Naive B cell (primary cell): Measurements from ENCODE around the gene CDK17. TPM values are rescaled to one million over a fixed set of nuclear protein-coding genes. Genes with fewer than 3 reads are reported as not detected.
A peak's percentile ranks its signal among the peaks of the same experiment; 100 is the strongest.
"Not testable (repeated sequence)": the region's sequence is repeated elsewhere in the genome, so short reads cannot be mapped to it uniquely, and the experiment has no call there.

Experiments
- ATAC-seq, 2 donors: fragments of 150-1000 bp; cut with Tn5 transposase; 2 replicates each; pipeline ENCODE4 v1.10.0; 2021; ENCODE audit warnings: low read depth in 2 of 2, mild to moderate bottlenecking in 2 of 2, moderate library complexity in 2 of 2
- DNase-seq: peaks from one replicate; pipeline ENCODE4 v3.0.0; 2022
- H3K27ac Mint-ChIP-seq, 6 donors: one replicate each; pipeline ENCODE4 v1.8.0; 2020 to 2022; ENCODE audit warnings: mild to moderate bottlenecking in 6 of 6, mixed read lengths in 6 of 6, moderate library complexity in 5 of 6, inconsistent platforms in 2 of 6
- H3K27me3 Mint-ChIP-seq, 3 donors: one replicate each; pipeline ENCODE4 v1.8.0; 2021 to 2022; ENCODE audit warnings: mixed read lengths in 3 of 3, mild to moderate bottlenecking in 1 of 3
- H3K36me3 Mint-ChIP-seq, 2 donors: one replicate each; pipeline ENCODE4 v1.8.0; 2020 to 2022; ENCODE audit warnings: mixed read lengths in 2 of 2, inconsistent platforms in 1 of 2, mild to moderate bottlenecking in 1 of 2
- H3K4me1 Mint-ChIP-seq, 3 donors: one replicate each; pipeline ENCODE4 v1.8.0; 2020 to 2022; ENCODE audit warnings: mixed read lengths in 3 of 3, inconsistent platforms in 1 of 3, mild to moderate bottlenecking in 1 of 3, moderate library complexity in 1 of 3
- H3K4me3 Mint-ChIP-seq, 8 donors: one replicate each; pipeline ENCODE4 v1.8.0; 2020 to 2022; ENCODE audit warnings: mild to moderate bottlenecking in 8 of 8, mixed read lengths in 8 of 8, moderate library complexity in 8 of 8, inconsistent platforms in 2 of 8
- H3K9me3 Mint-ChIP-seq, 7 donors: one replicate each; pipeline ENCODE4 v1.8.0; 2020 to 2022; ENCODE audit warnings: mixed read lengths in 7 of 7, mild to moderate bottlenecking in 5 of 7, inconsistent platforms in 2 of 7, moderate library complexity in 1 of 7
- polyA plus RNA-seq, 6 donors: library from polyadenylated mRNA; unstranded; fragments of 300-500 nt; fragmentation: Illumina TruSeq; gene quantifications; one replicate each; pipeline ENCODE4 v1.2.3, GENCODE V29; 2021; ENCODE audit warnings: low read depth in 6 of 6

The CDK17 gene
- 10 to 100 TPM; 21.4 to 39.0 (median 23.9) TPM for polyA plus RNA-seq

DNA sequence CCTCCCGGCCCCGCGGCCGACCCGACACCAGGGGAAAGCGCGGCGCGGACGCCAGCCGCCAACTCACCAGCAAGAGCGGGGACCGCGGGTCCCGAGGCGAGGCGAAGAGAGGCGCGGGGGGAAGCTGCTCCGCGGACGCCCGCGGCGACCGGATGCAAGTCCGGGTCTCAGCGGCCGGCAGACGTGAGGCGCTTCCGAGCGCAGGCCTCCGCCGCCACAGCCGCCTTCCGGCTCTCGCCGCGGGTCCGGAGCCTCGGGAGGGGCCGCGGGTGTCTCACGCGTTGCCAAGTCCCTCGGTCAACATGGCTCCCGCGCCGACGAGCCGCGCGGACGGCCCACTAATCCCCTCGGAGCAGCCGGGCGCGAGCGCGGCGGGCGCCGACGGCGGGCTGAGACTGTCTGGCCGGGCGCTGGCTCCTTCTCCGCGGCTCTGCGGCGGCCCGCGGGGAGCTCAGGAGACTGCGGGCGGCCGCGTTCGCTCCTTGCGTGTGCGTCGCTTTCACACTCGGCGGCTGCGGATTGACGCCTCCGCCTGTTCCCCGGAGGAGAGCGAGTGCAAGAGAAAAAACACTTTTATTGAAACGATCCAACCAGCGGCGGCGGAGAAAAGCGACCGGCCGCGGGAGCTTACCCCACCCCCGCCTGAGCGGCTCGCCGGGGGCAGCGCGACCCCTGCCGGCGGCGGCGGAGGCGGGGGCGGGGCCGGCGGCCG lies at the start of gene CDK17:
CDK17 (minus strand) TSS at position 521 of the 712 bp plus-strand sequence. CDS start 65,603 bp downstream, outside the sequence.
- DNase-seq, result peak; percentile 89
- H3K4me3 Mint-ChIP-seq, result peak within 1 kb of the TSS; percentile 84 to 99 (median 96)
- H3K9me3 Mint-ChIP-seq, result no peaks in the 10 kb centered on the region
- peak; percentile 61 to 66 for ATAC-seq
- no peaks in the 10 kb centered on the region for H3K36me3 Mint-ChIP-seq
- peak within 1 kb of the TSS; percentile 88 to 98 (median 97) for H3K27ac Mint-ChIP-seq
- no peaks in the 10 kb centered on the region for H3K27me3 Mint-ChIP-seq
- peaks cover 26 to 43% (median 33%) of the 10 kb centered on the region in 3 donors for H3K4me1 Mint-ChIP-seq

DNA sequence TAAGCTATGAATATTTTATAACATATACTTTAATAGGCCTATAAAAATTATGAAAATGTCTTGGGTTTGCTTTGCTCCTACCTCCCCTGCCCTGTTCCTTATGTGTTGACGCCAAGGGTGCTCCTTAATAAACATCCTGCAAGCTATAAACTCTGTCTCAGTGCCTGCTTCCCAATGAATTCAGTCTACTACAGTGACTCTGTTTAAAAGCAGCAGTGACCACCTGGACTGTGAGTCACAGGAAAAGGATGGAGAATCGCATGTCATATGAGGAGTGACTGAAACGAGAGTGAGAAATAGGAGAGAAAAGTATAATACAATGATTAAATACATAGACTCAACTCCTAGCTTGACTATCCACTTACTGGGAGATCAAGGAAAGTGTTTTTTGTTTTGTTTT lies 48.1 kb upstream of the CDK17 start:
- Mint-ChIP-seq H3K27ac (no peak overlapping the region), H3K4me3 (no peak overlapping the region), H3K36me3 (no peaks in the 10 kb centered on the region), H3K27me3 (no peaks in the 10 kb centered on the region), H3K9me3 (no peaks in the 10 kb centered on the region), H3K4me1 (peaks cover 8 to 17% (median 14%) of the 10 kb centered on the region in 3 donors)
- DNase-seq, result no peak
- ATAC-seq, result no peak

GRCh38 chr12:96447256-96447655 lies 47.0 kb upstream of the CDK17 start:
- ATAC-seq (no peak), DNase-seq (no peak)
- peaks cover 8 to 17% (median 14%) of the 10 kb centered on the region in 3 donors for H3K4me1 Mint-ChIP-seq
- no peaks in the 10 kb centered on the region for H3K36me3 Mint-ChIP-seq
- H3K9me3 Mint-ChIP-seq, result no peaks in the 10 kb centered on the region
- no peaks in the 10 kb centered on the region for H3K27me3 Mint-ChIP-seq
- no peak overlapping the region for H3K4me3 Mint-ChIP-seq
- no peak overlapping the region for H3K27ac Mint-ChIP-seq

DNA sequence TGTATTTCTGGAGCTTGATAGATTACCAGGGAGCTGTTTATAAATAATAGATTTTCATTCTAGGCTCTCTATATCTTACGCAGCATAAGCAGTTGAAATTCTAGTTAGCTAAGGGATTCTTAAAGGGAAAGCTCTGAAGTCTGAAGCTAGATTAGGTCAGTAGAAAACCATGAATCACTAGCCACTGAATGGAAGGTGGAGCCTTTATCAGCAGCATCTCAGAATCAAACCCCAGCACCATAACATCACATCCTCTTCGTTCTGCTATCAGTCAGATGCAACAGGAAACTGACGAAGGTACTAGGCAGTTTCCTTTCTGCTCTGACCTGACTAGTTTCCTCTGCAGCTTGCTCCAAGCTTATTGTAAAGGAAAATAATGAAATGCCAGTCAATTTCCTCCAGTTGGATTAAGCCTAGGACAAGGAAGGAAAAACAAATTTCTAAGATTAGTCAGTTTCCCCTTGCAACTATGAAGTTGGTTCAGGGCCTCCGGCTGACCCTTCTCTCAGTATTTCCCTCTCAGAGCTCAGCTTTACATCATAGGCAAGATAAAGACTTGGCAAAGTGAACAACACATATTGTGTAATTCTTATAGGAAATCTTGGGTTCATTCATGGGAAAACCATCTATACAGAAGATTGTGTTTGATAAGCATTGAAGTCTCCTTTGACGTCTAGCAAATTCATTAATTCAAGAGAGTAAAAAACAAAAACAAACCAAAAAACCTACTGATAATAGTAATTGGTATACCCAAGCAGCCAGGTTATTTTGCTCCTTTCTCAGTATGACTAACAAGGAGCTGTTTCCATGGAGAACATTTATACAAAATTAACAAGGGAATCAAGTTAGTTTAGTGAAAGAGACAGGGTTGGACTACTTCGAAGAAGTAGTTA lies 45.7 kb upstream of the CDK17 start:
- H3K27me3 Mint-ChIP-seq, result peaks cover 0 to 5% (median 0%) of the 10 kb centered on the region in 3 donors
- H3K4me1 Mint-ChIP-seq, result peaks cover 8 to 17% (median 14%) of the 10 kb centered on the region in 3 donors
- DNase-seq, result peak; percentile 29
- no peaks in the 10 kb centered on the region for H3K9me3 Mint-ChIP-seq
- H3K36me3 Mint-ChIP-seq, result no peaks in the 10 kb centered on the region
- ATAC-seq, result peak; percentile 98 to 99
- peak overlapping the region in 4 of 8 donors; percentile 5 to 40 (median 25) for H3K4me3 Mint-ChIP-seq
- H3K27ac Mint-ChIP-seq, result peak overlapping the region; percentile 62 to 92 (median 80)

GRCh38 chr12:96444399-96444798 lies 44.2 kb upstream of the CDK17 start:
- no peak for DNase-seq
- Mint-ChIP-seq H3K36me3 (no peaks in the 10 kb centered on the region), H3K27me3 (peaks cover 0 to 5% (median 0%) of the 10 kb centered on the region in 3 donors), H3K9me3 (no peaks in the 10 kb centered on the region), H3K27ac (peak overlapping the region in 1 of 6 donors; percentile 77), H3K4me1 (peaks cover 8 to 17% (median 14%) of the 10 kb centered on the region in 3 donors), H3K4me3 (peak overlapping the region in 1 of 8 donors; percentile 15)
- ATAC-seq, result no peak

- Mint-ChIP-seq H3K27me3 (peaks cover 0 to 5% (median 0%) of the 10 kb centered on the region in 3 donors), H3K36me3 (no peaks in the 10 kb centered on the region), H3K9me3 (no peaks in the 10 kb centered on the region), H3K27ac (no peak overlapping the region), H3K4me3 (no peak overlapping the region), H3K4me1 (peaks cover 8 to 17% (median 14%) of the 10 kb centered on the region in 3 donors)
- DNase-seq, result no peak
- ATAC-seq, result no peak
Observed at GRCh38 chr12:96442906-96443305, 42.7 kb upstream of the CDK17 start.

GRCh38 chr12:96441816-96442215 lies 41.6 kb upstream of the CDK17 start:
- ATAC-seq (no peak), DNase-seq (no peak)
- Mint-ChIP-seq H3K36me3 (no peaks in the 10 kb centered on the region), H3K9me3 (no peaks in the 10 kb centered on the region), H3K4me3 (no peak overlapping the region), H3K27me3 (peaks cover 0 to 5% (median 0%) of the 10 kb centered on the region in 3 donors), H3K27ac (peak overlapping the region in 1 of 6 donors; percentile 61), H3K4me1 (peaks cover 8 to 15% (median 14%) of the 10 kb centered on the region in 3 donors)

DNA sequence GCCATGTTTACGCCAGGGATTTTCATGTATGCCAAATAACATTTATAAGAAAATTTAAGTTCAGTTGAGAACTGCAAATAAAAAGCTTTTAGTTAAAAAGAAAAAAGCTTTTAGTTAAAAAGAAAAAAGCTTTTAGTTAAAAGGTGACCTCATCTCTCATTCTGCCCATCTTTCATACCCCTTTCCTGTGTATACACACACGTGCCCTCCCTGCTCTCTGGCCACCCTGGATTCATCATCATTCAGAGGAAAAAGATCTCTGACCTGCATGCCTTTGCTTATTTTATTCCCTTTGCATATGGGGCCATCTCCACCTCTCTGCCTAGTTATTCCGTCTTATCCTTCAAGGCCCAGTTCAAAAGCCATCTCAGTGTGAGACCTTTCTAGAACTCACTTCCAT lies 38.1 kb upstream of the CDK17 start:
- H3K27ac Mint-ChIP-seq, result peak overlapping the region in 3 of 6 donors; percentile 6 to 73 (median 46)
- no peaks in the 10 kb centered on the region for H3K36me3 Mint-ChIP-seq
- H3K9me3 Mint-ChIP-seq, result no peaks in the 10 kb centered on the region
- DNase-seq, result no peak
- H3K4me1 Mint-ChIP-seq, result peaks cover 0 to 6% (median 4%) of the 10 kb centered on the region in 3 donors
- ATAC-seq, result no peak
- H3K27me3 Mint-ChIP-seq, result peaks cover 0 to 5% (median 0%) of the 10 kb centered on the region in 3 donors
- no peak overlapping the region for H3K4me3 Mint-ChIP-seq

GRCh38 chr12:96437171-96437445 lies 36.9 kb upstream of the CDK17 start:
- Mint-ChIP-seq H3K27me3 (peaks cover 0 to 4% (median 0%) of the 10 kb centered on the region in 3 donors), H3K4me1 (peaks cover 0 to 6% (median 4%) of the 10 kb centered on the region in 3 donors), H3K4me3 (no peak overlapping the region), H3K27ac (no peak overlapping the region), H3K36me3 (no peaks in the 10 kb centered on the region), H3K9me3 (no peaks in the 10 kb centered on the region)
- ATAC-seq, result no peak
- no peak for DNase-seq

DNA sequence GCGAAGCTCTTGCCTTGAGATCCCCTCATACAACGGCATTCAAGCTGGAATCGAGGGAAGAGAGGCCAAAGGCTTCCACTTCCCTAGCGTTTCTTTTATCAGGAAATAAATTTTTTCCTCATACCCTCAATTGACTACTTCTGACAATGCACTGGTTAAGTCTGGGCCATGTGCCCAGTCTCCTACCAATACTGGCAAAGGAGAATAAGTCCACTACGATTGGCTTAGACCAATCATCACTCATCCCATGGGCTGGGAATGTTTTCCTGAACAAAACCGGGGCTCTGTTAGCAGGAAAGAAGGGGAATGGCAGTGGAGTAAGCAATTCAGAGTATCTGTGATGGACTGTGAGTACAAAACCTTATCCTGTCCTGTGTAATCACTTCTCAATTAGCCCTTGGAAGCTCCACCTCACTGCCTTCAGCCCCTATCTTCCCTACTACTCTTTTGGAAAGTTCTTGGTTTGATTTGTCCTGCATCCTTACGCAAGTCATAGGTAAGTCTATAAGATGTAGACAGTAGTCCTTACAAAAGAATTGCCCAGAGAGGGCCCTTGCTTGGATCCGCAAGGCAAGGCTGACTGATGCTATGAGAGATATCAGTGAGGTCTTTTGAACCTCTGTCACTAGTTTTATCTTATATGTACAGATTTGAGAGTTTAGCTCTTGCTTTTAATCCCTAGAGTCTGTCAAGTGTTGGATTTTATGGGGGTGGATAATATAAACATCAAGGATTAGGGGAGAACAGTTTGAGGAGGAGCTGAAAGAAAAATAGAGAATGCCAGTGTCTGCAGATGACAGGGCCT lies 36.3 kb upstream of the CDK17 start:
- Mint-ChIP-seq H3K36me3 (no peaks in the 10 kb centered on the region), H3K27me3 (no peaks in the 10 kb centered on the region), H3K4me3 (no peak overlapping the region), H3K4me1 (peaks cover 0 to 6% (median 4%) of the 10 kb centered on the region in 3 donors), H3K9me3 (no peaks in the 10 kb centered on the region), H3K27ac (no peak overlapping the region)
- no peak for ATAC-seq
- DNase-seq, result no peak

DNA sequence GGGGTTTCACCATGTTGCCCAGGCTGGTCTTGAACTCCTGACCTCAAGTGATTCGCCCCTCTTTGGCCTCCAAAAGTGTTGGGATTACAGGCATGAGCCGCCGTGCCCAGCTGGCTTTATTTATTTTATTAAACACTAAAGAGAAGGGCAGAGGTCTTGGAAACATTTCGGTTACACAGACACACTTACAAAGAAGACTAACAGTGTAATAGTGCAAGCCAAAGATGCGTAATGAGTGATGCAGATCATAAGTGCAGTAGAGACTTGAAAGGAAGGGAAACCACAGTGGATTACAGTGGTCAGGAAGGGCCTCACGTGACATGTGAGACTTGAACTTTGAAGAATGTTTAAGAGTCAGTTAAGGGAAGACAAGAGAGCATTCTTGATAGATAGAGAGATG lies 33.9 kb upstream of the CDK17 start:
- no peaks in the 10 kb centered on the region for H3K9me3 Mint-ChIP-seq
- peak overlapping the region in 1 of 6 donors; percentile 14 for H3K27ac Mint-ChIP-seq
- H3K4me1 Mint-ChIP-seq, result peaks cover 0 to 6% (median 4%) of the 10 kb centered on the region in 3 donors
- H3K4me3 Mint-ChIP-seq, result no peak overlapping the region
- DNase-seq (no peak), ATAC-seq (peak; percentile 47 to 75)
- H3K27me3 Mint-ChIP-seq, result no peaks in the 10 kb centered on the region
- H3K36me3 Mint-ChIP-seq, result no peaks in the 10 kb centered on the region

GRCh38 chr12:96432496-96433321 lies 32.5 kb upstream of the CDK17 start:
- H3K4me3 Mint-ChIP-seq, H3K27me3 Mint-ChIP-seq, H3K9me3 Mint-ChIP-seq, H3K36me3 Mint-ChIP-seq, DNase-seq, ATAC-seq, H3K4me1 Mint-ChIP-seq: not testable (repeated sequence)
- H3K27ac Mint-ChIP-seq, result peak overlapping the region in 1 of 6 donors; percentile 53
